ENCODE data around the gene PCSK4. TPM values are rescaled to one million over a fixed set of nuclear protein-coding genes. Genes with fewer than 3 reads are reported as not detected.
A peak's percentile ranks its signal among the peaks of the same experiment; 100 is the strongest.

The PCSK4 gene
- total RNA-seq, 4 donors from 2014 or later, result 2.8 to 10.4 (median 6.3) TPM

DNA sequence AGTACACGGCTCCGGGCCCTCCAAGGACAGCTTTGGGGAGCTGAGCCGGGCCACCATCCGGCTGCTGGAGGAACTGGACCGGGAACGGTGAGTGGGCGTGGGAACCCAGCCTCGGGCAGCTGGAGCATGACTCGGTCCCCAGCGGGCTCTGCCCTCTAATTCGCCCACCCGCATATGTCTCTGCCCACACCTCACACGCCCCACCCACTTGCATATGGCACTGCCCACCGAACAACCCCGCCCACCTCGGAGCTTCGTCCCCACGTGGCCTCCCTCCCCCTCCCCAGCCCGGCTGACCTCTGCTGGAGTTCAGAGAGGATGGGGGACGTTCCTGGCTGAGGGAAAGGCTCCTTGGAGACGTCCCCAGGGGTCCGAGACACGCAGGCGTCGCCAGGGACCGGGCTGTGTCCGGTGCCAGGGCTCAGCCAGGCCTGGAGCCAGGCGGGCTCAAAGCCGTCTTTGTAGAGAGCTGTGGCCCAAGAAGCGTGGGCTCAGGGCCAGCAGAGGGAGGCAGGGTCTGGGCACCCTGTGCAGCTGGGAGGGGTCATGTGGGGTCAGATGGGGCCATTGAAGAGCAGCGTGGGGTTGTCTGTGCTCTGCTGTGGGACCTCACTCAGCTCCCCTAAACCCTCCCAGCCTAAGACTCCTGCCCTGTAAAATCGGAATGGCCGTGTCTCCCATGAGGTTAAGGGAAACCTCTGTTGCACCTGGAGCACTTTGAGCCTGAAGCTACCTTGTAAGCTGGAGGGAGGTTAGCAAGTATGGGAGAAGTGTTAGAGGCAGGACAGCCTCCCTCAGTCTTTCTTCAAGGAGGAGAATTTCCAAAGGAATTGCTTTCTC lies 36.4 kb downstream of the PCSK4 start:
- H3K36me3 ChIP-seq, result no peaks in the 10 kb centered on the region
- H3K27me3 ChIP-seq, result peaks cover 34% of the 10 kb centered on the region
- no peaks in the 10 kb centered on the region for H3K9me3 ChIP-seq
- no peak overlapping the region for H3K27ac ChIP-seq
- TF ChIP-seq, protein P1, sequence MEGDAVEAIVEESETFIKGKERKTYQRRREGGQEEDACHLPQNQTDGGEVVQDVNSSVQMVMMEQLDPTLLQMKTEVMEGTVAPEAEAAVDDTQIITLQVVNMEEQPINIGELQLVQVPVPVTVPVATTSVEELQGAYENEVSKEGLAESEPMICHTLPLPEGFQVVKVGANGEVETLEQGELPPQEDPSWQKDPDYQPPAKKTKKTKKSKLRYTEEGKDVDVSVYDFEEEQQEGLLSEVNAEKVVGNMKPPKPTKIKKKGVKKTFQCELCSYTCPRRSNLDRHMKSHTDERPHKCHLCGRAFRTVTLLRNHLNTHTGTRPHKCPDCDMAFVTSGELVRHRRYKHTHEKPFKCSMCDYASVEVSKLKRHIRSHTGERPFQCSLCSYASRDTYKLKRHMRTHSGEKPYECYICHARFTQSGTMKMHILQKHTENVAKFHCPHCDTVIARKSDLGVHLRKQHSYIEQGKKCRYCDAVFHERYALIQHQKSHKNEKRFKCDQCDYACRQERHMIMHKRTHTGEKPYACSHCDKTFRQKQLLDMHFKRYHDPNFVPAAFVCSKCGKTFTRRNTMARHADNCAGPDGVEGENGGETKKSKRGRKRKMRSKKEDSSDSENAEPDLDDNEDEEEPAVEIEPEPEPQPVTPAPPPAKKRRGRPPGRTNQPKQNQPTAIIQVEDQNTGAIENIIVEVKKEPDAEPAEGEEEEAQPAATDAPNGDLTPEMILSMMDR (IDR thresholded peaks at IDR 0.05), result no peak
- no peak for TF ChIP-seq POLR2A (IDR thresholded peaks at IDR 0.05)
- intact Hi-C loops (cut with DNase I), result no loop called here
- peak in 1 of 2 donors; percentile 19 for DNase-seq
- H3K4me1 ChIP-seq, result peaks cover 5 to 18% of the 10 kb centered on the region in 2 donors
- 15 to 26% methylated on average over 15 to 26 of the region's 33 CpGs for WGBS, 2 donors
- H3K4me3 ChIP-seq (replicated peaks in 1 of 3), result no peak overlapping the region

DNA sequence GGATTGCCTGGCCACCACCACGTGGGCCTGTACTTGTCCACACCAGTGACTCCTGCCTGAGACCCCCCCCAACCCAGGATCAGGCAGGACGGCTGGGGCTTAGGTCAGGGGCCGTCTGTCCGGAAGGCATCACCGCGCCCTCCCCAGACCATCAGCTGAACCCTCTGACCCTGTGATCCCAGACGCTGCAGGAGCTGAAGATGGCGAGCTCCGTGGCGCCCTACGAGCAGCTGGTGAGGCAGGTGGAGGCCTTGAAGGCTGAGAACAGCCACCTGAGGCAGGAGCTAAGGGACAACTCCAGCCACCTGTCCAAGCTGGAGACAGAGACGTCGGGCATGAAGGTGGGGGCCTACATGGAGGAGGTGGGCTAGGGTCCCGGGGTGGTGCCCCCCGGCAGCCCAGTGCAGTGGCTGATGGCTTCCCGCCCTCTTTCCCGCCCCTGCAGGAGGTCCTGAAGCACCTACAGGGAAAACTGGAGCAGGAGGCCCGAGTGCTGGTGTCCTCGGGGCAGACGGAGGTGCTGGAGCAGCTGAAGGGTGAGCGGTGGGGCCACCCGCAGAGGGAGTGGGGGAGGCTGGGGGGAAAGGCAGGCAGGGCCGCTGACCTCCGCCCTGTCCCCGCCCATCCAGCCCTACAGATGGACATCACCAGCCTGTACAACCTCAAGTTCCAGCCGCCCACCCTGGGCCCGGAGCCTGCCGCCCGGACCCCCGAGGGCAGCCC lies 37.2 kb downstream of the PCSK4 start:
- peaks cover 34% of the 10 kb centered on the region for H3K27me3 ChIP-seq
- no peak overlapping the region for H3K27ac ChIP-seq
- no peak for TF ChIP-seq POLR2A (IDR thresholded peaks at IDR 0.05)
- TF ChIP-seq, protein P1 (IDR thresholded peaks at IDR 0.05), result no peak
- no peak for DNase-seq
- H3K36me3 ChIP-seq, result no peaks in the 10 kb centered on the region
- WGBS, 2 donors, result 57 to 63% methylated on average over 10 to 13 of the region's 30 CpGs
- intact Hi-C loops (cut with DNase I), result no loop called here
- H3K4me3 ChIP-seq (replicated peaks in 1 of 3), result no peak overlapping the region
- H3K9me3 ChIP-seq, result no peaks in the 10 kb centered on the region
- H3K4me1 ChIP-seq, result peaks cover 5 to 18% of the 10 kb centered on the region in 2 donors

DNA sequence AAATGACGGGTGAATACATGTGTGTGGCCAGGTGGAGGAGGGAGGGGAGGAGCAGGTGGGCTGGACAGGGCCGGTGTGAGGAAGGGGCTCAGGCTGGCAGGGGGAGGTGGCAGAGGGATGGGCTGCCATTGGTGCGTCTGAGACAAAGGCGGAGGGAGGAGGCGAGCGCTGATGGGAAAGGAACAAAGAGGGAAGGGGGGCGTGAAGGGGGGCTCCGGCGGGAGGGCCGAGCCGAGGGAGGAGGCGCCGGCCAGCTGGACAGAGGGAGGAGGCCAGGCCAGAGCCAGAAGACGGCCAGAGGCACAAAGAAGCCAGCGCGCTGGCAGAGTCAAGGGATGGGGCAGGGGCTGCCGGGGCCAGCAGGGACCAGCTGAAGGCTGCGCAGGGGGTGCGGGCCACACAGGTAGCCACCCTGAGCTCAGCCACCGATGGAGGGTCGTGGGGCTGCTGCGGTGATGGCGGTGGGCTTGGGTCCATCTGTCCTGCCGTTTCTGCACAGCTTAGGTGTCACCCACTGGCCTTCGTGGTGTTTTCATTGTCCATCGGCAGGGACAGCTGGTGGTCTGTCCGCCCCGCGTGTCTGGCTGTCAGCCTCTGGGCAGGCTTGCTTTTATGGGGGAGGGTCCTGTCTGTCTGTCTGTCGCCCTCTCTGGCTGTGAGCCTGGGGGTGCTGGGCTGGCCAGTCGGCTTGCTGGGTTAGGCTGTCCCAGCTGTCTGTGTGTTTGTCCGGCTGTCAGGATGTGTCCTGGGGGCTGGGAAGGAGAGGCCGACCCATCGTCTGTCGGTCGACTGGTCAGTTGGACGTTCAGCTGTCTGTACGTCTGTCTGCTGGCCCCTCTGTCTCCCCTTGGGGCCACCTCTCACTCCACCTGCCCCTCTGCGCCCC lies 38.0 kb downstream of the PCSK4 start:
- peaks cover 5 to 18% of the 10 kb centered on the region in 2 donors for H3K4me1 ChIP-seq
- H3K9me3 ChIP-seq, result no peaks in the 10 kb centered on the region
- WGBS, 2 donors, result 17 to 32% methylated on average over 26 to 33 of the region's 39 CpGs
- intact Hi-C loops (cut with DNase I), result no loop called here
- no peak overlapping the region for H3K4me3 ChIP-seq (replicated peaks in 1 of 3)
- peaks cover 41% of the 10 kb centered on the region for H3K27me3 ChIP-seq
- no peak for TF ChIP-seq POLR2A (IDR thresholded peaks at IDR 0.05)
- TF ChIP-seq, protein P1 (IDR thresholded peaks at IDR 0.05), result no peak
- no peak for DNase-seq
- H3K36me3 ChIP-seq, result no peaks in the 10 kb centered on the region
- H3K27ac ChIP-seq, result no peak overlapping the region

DNA sequence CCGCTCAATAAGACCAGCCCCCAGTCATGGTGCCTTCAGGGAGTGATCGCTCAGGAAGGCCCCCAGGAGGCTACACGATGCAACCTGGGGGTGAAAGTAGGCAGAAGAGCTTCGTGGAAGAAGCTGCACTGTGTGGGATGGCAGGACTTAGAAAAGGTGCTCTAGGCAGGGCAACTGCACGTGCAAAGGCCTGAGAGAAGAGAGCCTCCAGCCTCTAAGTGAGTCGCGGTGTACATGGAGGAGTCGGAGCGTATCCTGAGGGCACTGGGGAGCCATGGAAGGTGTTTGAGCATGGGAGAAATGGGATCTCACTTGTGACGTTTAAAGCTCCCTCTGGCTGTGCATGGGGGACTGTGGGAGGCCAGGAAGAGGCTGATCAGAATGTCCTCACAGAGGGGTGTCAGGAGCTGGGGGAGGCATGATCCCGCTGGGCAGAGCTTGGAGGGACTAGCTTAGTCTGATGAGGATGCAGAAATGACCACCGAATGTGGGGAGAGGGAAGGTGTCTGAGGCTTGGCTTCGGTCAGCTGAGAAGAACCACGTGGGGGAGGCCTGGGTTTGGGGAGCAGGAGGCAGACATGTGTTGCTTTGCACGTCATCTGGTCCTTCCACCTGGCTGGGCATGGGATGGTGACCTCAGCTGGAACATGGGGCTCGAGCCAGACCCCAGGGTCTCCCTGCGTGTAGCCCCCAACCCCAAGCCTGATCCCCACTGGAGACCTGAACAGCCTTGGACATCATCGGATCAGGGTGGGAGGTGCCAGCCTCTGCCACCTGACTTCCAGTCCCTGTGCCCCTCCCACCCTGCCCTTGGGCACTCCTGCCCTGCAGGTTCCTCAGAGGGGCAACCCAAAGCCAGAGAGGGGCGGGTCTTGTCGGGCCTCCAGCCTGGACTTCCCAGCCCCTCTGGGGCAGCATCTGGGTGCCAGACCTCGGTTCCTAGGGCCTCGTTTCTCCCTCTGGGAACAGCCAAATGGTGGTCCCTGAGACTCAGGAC lies 39.1 kb downstream of the PCSK4 start:
- no peak for DNase-seq
- no peak overlapping the region for H3K27ac ChIP-seq
- no peak overlapping the region for H3K4me3 ChIP-seq (replicated peaks in 1 of 3)
- peaks cover 45% of the 10 kb centered on the region for H3K27me3 ChIP-seq
- TF ChIP-seq, protein P1 (IDR thresholded peaks at IDR 0.05), result no peak
- TF ChIP-seq POLR2A (IDR thresholded peaks at IDR 0.05), result no peak
- H3K36me3 ChIP-seq, result no peaks in the 10 kb centered on the region
- no peaks in the 10 kb centered on the region for H3K9me3 ChIP-seq
- WGBS, 2 donors, result 55 to 72% methylated on average over 17 to 18 of the region's 22 CpGs
- peaks cover 5 to 24% of the 10 kb centered on the region in 2 donors for H3K4me1 ChIP-seq
- intact Hi-C loops (cut with DNase I), result no loop called here
